H4 (cell line): Measurements from ENCODE around the gene NEDD4L. TPM values are rescaled to one million over a fixed set of nuclear protein-coding genes. Genes with fewer than 3 reads are reported as not detected.

Experiments used
- total RNA-seq: library from RNA; depleted of rRNA; stranded (reverse); fragments of >200 nt; shearing (Covaris generic); gene quantifications from 2 replicates; pipeline ENCODE4 v1.2.3, GENCODE V29; 2014; rRNA removed

The NEDD4L gene
- total RNA-seq, 1 experiment from 2014 or later = 20.4 TPM

Other genes with a start within 250 kb of the NEDD4L start
- 0.64 and 1.8 TPM in 2 replicates for gene ATP8B1, start 240.9 kb upstream of the NEDD4L start, total RNA-seq